M059J (cell line): Measurements from ENCODE around the gene IPO11. TPM values are rescaled to one million over a fixed set of nuclear protein-coding genes. Genes with fewer than 3 reads are reported as not detected.
"Not testable (repeated sequence)": the region's sequence is repeated elsewhere in the genome, so short reads cannot be mapped to it uniquely, and the experiment has no call there.

ENCODE experiments used
- DNase-seq: peaks from one replicate; pipeline ENCODE4 v3.0.0-alpha.2; 2012; ENCODE audit warnings: low read depth
- total RNA-seq: library from RNA; depleted of rRNA; stranded (reverse); fragments of >200 nt; shearing (Covaris generic); gene quantifications from 2 replicates; pipeline ENCODE4 v1.2.3, GENCODE V29; 2014

IPO11 gene
- total RNA-seq, 1 experiment from 2014 or later = 24.5 TPM

DNA sequence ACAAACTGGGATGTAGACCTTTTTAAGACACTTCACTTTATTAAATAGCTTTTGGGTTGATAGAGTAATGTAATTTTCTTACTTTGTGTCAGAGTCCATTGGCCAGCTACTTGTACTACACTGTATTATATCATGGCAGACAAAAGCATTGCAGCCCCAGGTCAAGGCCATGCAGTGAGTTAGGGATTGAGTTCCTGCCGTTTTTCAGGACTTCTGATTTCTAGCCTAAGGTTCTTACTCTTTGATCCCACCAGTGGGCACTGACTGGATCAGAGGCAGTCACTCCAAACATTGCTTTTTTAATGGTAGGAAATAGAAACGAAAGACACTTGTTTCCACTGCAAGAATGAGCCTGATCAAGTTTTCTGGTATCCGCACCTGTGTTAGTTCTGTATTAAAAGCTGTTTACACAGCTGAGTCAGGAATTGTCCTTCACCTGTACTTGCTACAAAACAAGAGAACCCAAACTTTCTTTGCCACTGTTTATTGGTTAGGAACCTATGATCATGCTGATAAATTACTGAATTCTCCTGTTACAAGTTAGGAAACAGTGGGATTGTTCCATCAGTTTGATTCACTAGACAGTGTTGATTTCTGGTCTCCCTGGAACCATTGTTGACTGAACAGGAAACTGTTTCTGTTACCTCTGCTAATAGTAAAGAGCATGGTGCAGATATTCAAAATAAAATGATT, 188.1 kb downstream of the IPO11 start:
- no peak for DNase-seq

DNA sequence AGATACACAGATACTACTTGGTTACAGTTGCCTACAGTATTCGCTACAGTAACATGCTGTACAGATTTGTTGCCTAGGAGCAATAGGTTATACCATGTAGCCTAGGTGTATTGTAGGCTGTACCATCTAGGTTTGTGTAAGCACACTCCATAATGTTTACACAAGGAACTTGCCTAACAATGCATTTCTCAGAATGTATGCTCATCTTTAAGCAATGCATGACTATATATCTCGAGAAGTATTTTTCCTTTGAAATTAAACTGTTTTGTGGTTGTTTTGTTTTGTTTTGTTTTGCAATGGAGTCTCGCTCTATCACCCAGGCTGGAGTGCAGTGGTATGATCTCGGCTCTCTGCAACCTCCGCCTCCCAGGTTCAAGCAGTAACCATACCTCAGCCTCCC, 191.4 kb downstream of the IPO11 start:
- no peak for DNase-seq

DNA sequence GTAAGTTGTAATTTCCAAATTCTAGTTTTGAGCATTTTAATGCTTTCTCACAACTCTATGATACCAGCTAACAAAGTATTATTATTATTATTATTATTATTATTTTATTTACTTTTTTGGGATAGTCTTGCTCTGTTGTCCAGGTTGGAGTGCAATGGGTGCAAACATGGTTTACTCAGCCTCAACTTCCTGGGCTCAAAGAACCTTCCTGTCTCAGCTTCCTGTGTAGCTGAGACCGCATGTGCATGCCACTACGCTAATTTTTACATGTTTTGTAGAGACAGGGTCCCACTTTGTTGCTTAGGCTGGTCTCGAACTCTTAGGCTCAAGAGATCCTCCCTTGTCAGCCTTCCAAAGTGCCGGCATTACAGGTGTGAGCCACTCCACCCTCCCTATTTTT, 193.1 kb downstream of the IPO11 start:
- DNase-seq = no peak

DNA sequence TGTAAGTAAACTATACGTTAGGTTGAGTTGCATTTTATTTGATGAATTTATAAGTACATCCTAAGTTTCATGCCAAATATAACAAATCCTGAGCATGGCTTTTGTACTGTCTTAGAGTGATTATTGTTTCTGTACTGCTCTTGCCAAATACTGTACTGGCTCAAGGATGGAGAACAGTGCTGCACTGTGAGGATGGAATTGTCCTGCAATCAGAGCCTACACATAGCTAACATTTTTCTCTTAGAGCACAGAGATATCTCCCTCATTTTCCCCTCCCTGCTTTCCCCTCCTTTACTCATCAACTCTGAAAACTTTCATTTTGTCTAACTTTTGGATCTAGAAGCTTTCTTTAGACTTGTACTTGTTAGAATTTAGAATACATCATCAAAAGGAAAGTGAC, 194.3 kb downstream of the IPO11 start:
- no peak for DNase-seq

DNA sequence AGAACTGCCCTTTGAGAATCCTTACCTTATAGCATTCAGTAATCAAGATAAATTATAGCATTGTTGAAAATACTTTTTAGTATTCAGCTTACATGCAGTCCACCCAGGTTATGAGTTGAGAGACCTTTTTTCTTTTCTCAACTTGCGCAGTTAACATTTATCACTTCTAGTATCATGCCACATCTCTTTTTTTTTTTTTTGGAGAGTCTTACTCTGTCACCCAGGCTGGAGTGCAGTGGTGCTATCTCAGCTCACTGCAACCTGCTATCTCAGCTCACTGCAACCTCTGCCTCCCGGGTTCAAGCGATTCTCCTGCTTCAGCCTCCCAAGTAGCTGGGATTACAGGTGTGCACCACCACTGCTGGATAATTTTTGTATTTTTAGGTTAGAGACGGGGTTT, 195.1 kb downstream of the IPO11 start:
- no peak for DNase-seq

DNA sequence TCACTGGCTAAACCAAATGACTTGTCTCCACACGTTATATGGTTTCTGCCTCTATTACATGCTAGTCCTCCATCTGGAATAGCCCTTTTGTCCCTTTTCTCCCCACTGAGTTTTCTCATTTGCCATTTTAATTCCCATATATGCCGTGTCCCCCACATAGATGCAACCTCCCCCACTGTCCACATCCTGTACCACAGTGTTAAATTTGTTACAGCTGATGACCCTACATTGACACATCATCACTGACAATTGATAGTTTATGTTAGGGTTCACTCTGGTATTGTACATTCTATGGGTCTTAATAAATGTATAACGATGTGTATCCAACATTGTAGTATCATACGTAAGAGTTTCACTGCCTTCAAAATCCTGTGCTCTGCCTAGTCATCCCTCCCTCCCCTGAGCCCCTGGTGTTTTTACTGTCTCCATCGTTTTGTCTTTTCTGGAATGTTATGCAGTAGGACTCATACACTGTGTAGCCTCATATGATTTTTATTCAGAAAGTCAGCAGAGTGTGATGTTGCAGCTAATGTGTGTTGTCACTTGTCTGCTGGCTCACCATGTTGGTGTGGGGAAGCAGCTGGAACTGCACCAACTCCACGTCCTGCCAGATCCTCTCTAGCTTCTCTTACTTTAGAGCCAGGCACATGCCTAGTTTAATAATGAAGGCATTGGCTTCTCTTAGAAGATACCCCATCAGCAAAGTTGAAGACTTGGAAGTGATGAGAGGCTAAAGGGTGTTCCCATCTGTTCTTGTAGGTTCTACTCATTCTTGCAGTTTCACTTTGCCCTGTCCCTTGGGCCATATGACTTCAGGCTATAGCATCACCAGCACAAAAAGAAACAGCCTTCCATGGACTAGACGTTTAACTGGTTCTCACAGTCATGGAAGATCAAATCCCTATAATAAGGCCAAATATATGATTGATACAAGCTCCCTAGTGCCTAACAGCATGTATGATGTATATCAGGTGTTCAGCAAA, 196.3 kb downstream of the IPO11 start:
- DNase-seq = no peak

DNA sequence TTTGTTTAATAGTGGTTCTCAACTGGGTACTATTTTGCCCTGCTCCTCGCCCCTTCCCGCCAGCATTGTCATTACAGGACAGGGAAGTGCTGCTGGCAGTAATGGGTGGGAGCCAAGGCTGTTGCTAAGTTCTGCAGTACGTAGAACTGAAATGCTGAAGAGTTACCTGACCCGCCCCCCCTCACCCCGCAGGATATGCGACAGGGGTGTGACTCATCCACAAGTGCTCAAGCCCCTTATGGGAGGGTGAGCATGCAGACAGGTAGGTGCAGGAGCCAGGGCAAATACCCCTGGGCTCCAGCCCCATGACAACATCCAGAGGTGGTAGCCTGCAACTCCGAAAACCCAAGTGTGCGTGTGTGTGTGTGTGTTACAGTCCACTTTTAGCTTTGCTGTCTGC, 201.8 kb downstream of the IPO11 start:
- no peak for DNase-seq

DNA sequence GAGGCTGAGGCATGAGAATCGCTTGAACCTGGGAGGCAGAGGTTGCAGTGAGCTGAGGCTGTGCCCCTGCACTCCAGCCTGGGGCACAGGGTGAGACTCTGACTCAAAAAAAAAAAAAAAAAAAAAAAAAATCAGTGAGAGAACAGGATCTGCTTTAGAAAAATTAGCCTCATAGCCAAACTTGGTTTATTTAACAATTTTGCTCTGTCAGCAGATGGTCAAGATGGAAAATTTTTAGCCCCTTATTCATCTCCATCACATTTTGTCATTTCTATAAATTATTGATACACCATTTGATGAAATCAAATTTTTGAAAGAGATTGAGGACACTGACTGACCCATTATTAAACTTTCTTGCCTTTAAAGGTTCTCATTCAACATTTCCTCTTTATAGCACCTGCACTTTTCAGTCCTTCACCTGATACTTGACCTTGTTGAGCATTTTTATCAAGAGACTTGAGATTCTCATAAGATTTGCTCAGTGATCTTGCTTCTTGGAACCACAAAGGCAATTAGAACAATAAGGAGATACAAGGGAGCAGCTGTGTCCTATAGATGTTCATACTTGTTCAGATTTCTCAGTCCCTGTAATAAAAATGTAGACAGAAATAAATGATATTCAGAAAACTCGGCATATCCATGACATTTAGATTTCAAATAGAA, 204.2 kb downstream of the IPO11 start:
- DNase-seq = no peak

DNA sequence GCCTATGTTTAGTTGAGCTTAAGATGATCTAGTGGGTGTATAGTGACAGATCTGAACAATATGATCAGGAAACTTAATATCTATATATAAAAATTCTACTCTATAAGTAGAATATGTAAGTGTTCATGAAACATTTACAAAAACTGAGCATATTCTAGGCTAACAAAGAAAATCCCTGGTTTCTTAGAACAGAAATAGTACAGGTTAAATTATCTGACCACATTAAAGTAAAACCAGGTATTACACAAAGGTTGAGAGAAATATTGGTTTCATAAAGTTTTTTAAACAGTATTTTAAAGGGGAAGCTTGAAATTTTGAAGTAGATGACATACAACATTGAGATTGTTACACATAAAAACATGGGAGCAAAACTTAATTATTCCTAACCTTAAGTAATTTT, 205.4 kb downstream of the IPO11 start:
- no peak for DNase-seq

DNA sequence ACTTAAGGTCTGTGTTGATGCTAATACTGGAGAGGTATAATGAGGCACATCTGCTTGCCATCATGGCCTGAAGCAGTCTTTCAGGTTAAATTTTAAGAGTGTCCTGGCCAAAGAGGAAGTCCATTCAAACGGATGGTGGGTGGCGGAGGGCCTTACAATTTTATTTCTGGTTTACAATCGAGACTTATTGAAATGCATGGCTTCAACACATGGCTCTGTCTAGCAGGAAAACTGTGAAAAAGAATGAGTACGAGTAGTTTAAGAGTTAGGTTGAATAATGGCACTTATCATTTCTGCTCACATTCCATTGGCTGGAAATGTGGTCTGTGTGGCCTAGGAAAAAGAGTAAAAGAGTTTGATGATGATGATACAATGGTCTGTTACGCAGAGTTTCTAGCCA, 208.2 kb downstream of the IPO11 start:
- DNase-seq = no peak

DNA sequence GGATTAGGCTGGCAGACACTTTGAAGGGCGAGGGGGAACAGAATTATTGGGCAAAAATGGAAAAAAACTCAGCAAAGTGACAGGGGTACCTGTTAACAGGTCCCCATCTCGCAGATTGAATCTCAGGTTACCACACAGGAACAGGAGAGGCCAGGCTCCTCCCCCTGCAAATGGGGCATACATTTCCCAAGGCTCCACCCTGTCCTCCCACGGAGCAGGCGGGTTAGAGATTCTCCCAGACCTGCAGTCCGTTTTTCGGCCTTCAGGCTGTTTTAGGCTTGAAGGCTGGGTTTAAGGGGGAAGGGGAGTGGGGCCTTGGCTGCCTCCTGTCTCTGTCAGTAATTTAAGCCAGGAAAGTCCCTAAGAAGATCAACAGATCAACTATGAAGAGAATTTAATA, 208.7 kb downstream of the IPO11 start:
- DNase-seq = no peak

DNA sequence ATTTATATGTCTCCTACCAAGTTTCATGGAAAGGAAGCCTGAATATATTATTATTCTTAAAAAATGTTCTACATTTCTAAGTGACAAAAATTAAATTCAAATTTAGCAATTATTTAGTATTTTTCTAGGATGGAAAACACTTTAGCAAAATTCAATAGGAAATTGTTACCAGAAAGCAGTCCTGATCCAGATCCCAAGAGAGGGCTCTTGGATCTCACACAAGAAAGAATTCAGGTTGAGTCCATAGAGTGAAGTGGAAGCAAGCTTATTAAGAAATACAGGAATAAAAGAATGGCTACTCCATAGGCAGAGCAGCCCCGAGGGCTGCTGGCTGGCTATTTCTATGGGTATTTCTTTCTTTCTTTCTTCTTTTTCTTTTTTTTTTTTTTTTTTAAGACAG, 210.7 kb downstream of the IPO11 start:
- DNase-seq = no peak

DNA sequence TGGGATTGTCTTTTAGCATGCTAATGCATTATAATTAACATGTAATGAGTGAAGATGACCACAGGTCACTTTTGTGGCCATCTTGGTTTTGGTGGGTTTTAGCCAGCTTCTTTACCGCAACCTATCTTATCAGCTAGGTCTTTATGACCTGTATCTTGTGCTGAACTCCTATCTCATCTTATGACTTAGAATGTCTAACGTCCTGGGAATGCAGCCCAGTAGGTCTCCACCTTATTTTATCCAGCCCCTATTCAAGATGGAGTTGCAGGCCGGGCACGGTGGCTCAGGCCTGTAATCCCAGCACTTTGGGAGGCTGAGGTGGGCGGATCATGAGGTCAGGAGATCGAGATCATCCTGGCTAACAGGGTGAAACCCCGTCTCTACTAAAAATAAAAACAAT, 211.9 kb downstream of the IPO11 start:
- DNase-seq = not testable (repeated sequence)

DNA sequence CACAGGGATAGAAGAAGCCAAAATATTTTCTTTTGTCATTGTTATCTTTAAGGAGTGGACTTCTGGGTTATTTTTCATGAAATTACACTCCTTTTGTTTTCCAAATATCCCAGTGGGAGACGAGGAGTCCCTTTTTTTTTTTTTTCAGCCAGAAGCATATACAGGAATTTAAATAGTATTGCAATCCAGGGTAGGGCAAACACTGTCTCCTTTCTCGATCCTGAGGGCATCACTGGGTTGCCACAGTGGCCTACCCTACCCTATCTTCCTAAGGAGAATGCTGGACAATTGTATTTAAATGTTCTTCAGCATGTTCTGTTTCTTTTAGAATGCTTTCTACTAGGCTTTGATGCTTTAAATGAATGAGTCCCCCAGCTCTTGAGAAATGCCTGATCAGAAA, 214.0 kb downstream of the IPO11 start:
- no peak for DNase-seq

DNA sequence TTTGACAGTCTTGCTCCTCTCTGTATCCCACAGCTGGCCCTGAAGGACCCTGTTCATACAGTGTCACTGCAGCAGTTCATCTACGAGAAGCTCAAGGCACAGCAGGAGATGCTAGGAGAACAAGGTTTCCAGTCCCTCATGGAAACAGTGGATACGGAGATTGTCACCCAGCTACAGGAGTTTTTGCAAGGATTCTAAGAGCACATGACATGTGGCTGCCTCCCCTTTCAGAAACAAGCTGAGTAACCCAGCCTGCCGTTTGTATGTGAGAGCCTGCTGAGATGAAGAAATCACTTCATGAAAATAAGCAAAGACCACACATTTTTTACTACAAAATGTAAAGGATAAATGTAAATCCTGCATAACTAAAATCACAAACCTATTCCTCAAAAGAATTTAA, 214.6 kb downstream of the IPO11 start:
- DNase-seq = no peak

DNA sequence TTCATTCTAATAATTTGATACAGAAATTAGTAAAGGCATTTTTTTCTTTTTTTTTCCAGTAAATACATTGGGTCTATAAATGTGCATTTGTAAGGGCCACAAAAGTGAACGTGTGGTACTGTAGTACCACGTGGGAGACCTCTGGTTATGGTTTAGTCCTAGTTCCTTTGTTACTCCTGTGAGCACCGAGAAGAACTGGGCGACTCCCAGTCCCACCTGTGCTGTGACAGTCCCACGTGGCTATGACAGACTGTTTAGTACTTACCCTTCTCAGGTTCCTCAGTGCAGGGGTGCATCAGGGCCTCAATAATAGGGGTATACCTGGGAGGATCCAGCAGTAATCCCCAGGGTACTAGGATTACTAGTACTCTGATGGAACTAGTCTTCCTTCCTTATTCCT, 215.3 kb downstream of the IPO11 start:
- DNase-seq = no peak

DNA sequence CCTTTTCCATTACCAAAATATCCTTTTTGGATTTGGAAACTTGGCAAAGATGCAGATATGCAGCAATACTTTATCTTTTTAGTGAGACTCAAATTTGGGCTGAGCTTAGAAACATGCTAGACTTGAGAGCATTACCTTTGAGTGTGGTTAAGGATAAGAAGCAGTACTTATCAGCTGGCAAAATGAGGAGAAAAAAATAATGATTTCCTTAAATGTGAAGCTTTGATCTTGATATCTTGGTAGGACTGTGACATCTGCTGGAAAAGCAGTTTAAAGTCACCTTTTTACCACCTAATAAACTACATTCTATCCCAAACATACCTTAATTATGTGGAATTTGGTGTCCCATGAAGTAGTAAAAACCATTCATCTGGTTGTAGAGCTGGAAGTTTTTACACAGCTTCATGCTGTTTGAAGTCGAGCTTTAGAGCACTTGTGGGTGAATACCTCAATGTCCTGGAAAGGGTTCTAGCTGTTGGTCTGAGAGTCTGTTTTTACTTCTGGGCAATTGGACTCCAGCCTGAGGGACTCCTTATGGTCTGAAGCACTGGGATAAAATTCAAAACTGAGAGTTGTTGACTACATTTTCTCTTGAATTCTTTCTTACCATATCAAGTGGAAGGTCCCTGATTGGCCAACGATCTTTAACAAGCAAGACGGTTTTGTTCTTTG, 219.5 kb downstream of the IPO11 start:
- no peak for DNase-seq

DNA sequence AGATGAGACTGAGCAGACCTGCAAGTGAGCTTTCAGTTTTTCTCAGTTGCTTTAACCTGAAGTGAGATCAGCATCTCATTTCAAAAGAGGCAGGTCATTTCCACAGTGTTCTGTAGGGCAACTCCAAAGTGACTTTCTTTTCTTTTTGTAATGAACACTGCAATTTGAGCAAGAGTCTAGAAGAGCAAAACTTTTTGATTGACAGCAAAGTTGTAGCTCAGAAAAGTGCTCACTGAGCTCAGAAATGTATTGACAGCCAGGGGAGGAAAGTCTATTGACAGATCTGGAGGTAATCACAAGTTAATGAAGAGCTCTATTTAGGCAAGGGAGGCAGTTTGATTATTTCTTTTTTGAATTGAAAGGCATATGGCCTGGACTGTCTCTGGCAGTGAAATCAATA, 220.7 kb downstream of the IPO11 start:
- no peak for DNase-seq

DNA sequence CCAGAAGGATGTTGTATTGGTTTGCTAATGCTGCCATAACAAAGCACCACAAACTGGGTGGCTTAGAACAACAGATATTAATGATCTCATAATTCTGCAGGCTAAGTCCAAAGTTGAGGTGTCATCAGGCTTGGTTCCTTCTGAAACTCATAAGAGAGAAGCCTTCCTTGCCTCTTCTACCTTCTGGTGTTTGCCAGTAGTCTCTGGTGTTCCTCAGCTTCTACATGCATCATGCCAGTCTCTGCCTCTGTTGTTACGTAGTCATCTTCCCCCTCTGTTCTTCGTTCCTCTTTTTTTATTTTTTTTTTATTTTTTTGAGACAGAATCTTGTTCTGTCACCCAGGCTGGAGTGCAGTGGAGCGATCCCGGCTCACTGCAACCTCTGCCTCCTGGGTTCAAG, 227.9 kb downstream of the IPO11 start:
- no peak for DNase-seq

DNA sequence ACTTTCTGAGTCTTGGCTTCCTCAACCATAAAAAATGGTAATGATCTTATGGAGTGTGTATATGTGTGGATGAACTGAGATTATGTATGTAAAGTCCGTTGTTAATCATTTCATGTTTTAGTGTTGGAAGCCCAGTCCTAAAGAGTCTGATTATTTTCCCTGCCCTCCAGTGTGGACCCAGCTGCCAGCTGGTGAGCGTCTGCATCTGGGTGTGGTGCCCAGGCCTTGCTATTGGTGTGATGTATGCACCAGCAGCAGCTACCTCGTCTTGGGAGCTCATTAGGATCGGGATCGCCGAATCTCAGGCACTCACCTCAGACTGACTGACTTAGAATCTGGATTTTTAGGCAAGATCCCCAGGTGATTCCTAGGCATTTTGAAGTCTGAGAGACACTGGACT, 229.9 kb downstream of the IPO11 start:
- DNase-seq = no peak

DNA sequence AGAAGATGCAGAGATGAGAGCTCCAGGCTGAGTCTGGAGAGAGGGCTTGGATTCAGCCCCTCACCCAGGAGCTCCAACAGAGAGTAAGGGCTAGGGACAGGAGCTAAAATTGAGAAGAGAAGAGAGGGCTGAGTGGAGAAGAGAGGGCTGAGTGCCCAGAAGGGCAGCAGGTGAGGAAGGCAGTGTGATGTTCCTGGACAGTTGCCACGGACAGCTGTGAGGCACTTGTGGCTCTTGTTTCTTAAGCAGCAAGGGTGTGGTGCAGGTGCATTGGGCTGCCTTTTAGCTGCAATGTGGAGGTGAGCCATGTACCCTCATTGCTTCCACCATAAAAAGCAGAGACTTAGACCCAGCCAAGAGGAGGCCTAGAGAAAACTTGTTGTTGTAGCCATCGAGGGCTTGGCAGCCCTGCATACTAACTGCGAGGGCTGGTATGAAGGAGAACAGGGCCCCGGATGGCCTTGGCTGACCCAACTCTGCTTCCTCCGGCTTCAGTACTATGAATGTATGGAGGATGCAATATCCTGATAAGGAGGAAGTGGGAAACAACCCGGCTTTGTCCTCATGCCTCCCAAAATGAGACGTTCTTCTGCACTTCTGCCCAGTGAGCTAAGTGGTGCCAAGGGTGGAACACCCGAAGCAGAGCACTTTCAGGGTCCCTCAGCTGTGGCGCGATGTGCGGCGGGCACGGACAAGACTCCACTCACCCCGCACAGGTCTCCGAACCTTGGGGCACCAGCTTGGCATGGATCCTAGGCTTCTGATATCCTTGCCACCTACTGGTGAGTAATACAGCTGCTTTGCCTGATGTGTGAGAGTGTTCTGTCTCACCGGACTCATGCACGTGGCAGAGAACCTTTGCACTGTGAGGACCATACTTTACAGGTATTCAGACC, 231.2 kb downstream of the IPO11 start:
- DNase-seq = no peak
